HG03575 (cell line): ENCODE results near the gene RALGAPA1.
"Not testable (repeated sequence)": the region's sequence is repeated elsewhere in the genome, so short reads cannot be mapped to it uniquely, and the experiment has no call there.

Experiments
- ATAC-seq: cut with Tn5 transposase; IDR thresholded peaks from one replicate; pipeline ENCODE4 v1.9.1; 2021; ENCODE audit not compliant: unreplicated experiment, insufficient number of reproducible peaks, low FRiP score; ENCODE audit errors: extremely low read depth

The RALGAPA1 gene

DNA sequence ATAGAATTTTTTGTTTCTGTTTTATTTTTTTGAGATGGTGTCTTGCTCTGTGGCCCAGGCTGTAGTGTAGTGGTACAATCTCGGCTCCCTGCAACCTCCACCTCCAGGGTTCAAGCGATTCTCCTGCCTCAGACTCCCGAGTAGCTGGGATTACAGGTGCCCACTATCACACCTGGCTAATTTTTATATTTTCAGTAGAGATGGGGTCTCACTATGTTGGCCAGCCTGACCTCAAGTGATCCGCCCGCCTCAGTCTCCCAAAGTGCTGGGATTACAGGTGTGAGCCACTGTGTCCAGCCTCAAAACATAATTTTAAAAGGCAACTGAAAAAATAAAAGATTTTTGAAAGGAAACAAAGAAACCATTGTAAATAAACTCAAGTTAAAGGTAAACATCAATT lies 31.5 kb downstream of the RALGAPA1 start:
- ATAC-seq = not testable (repeated sequence)

DNA sequence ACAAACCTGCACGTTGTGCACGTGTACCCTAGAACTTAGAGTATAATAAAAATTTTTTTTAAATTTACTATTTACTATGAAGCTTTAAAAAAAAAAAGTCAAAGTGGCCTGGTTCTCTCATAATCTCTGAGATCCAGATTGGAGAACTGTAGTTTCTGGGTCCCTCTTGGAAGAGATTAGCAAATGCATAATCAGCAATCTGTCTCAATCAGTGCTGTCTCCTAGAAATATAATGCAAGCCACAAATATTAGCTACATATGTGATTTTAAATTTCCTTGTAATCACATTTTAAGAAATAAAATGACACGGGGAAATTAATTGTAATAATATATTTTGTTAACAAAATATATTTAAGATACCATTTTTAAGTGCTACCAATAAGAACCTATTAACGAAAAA lies 32.3 kb downstream of the RALGAPA1 start:
- no peak for ATAC-seq

- ATAC-seq = not testable (repeated sequence)
Measured at GRCh38 chr14:35776085-35776484, 33.0 kb downstream of the RALGAPA1 start.

DNA sequence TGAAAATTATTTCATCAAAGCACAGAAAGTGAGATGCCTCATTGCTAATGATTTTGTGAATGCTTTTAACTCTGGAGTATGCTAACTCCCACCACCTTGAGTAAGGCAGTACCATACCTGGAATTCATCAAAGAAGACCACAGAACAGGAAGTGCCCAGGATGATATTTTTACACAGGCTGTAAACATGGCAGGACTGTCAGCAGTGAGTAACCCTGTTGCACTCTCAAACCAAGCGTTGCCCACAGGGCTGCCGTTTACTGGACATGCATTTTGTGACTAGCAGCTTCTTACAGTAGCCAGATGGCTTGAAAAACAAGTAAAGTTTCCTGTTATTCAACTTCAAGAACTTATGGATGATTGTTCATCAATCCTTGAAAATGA lies 42.4 kb downstream of the RALGAPA1 start:
- ATAC-seq = no peak

GRCh38 chr14:35766036-35766699 lies 42.9 kb downstream of the RALGAPA1 start:
- no peak for ATAC-seq

DNA sequence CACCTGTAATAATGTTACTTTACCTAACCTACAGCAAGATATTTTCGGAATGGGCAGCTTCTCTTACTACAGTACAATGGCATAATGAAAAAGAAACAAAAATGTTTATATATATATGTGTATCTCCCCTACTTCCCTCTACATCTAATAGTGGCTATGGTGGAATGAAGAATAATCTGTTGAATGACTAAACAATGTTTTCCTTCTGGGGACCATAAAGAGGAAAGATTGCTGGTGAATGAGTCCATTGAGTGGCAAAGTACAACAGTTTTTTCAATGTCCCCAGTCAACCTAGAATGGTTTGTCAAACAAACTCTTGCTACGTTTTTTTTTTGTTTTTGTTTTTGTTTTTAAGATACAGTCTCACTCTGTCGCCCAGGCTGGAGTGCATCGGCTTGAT lies 47.2 kb downstream of the RALGAPA1 start:
- ATAC-seq = no peak

DNA sequence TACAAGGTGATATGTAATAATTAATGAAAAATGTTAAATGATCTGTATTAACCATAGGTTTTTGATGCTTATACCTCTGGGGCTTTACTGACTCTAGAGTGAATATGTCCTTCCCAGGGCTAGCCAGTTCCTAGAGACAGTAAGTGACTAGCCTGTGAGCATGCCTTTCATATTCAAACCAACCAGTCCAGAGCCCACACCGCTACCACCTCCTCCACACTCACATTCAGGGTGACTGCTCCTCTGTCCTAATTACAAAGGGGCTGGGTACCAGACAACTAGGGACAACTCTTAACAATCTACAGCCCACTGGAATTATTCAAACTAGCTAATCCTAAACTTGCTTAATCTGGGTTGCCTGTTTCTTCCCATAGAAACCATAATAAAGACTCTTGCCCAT lies 49.0 kb downstream of the RALGAPA1 start:
- ATAC-seq = no peak

GRCh38 chr14:35758523-35759129 lies 50.5 kb downstream of the RALGAPA1 start:
- no peak for ATAC-seq

DNA sequence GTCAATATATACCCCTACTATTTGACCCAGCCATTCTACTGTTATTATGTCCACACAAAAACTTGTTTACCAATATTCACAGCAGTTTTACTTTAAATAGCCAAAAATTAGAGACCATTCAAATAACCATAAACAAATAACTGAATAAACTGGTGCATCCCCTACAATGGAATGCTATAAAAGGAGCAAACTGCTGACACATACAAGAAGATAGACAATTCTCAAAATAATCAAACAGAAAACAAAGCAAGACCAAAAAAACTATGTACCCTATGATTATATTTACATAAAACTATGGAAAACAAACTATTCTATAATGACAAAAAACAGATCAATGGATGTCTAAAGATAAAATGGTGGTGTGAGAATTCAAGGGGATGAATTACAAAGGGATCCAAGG lies 54.4 kb downstream of the RALGAPA1 start:
- no peak for ATAC-seq

DNA sequence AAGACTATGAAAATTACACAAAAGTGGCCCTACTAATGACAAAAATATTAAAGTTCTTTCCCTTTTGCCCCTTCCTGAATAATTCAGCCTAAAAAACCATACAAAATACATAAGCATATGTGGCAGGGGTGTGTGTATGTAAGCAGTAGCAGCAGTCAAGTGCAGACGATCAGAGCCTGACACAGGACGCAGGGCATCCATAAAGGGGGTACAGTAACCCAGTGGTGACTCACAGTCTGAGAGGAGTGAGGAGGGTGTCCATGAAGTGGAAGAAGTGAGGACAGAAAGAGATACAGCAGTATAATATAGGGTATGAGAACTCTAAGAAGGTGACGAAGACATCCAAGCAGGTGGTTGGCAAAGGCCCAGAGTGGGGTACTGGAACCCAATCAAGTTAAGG lies 56.7 kb downstream of the RALGAPA1 start:
- ATAC-seq = no peak

- no peak for ATAC-seq
Measured at GRCh38 chr14:35750202-35750904, 58.7 kb downstream of the RALGAPA1 start.

DNA sequence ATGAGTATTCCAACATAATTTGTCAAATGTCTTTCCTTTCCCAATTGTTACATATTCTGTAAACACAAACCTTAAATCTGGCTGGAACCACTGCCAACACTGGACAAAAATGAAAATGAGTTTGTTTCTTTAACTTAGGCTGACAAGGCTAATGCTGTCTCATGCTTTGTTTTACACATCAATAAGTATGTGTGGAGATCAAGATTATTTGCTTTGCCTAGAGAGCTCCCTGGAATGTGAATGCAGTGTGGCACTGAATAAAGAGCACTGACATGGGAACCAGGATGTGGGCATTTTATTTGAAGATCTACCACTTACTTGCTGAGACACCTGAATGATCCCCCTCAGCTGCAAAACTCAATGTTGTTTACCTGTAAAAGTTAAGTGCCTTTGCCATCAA lies 61.7 kb downstream of the RALGAPA1 start:
- ATAC-seq = no peak

GRCh38 chr14:35742442-35742841 lies 66.7 kb downstream of the RALGAPA1 start:
- no peak for ATAC-seq

DNA sequence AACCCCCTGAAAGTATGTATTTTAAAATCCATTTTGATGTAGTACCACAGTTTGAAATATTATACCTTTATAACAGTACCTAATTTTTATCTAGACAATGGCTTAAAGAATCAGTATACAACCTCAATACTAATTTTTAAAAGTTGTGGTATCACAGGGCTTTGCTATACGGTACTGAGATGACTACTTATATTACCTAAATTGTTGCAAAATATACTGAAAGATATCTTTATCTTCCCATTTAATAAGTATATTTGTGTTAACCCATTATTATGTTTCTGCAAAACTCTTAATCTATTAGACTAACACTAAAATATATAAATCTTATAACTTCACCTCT lies 67.1 kb downstream of the RALGAPA1 start:
- ATAC-seq = no peak

- ATAC-seq = no peak
Measured at GRCh38 chr14:35741345-35742031, 67.6 kb downstream of the RALGAPA1 start.

DNA sequence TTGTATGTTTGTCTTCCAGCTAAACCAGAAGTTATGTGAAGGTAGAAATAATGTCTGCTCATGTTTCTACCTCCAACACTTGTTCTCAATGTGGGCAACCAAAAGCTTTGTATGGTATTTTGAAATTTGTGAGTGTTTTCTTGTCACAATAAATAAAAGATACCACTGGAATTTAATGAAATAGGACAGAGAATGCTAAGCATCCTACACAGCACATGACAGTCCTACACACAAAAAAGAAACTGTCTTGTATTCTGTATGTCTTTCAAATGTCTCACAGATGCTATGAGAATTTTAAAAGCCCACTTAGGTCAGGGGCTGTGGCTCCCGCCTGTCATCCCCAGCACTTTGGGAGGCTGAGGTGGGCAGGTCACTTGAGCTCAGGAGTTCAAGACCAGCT lies 68.9 kb downstream of the RALGAPA1 start:
- no peak for ATAC-seq

GRCh38 chr14:35735163-35735562 lies 73.9 kb downstream of the RALGAPA1 start:
- not testable (repeated sequence) for ATAC-seq

DNA sequence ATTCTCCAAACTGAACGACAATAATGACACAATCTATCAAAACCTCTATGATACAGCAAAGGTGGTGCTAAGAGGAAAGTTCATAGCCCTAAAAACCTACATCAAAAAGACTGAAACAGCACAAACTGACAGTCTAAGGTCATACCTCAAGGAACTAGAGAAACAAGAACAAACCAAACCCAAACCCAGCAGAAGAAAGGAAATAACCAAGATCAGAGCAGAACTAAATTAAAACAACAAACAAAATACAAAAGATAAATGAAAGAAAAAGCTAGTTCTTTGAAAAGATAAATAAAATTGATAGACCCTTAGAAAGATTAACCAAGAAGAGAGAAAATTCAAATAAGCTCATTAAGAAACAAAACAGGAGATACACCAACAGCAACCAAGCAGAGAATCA lies 75.6 kb downstream of the RALGAPA1 start:
- ATAC-seq = not testable (repeated sequence)

- ATAC-seq = no peak
Measured at GRCh38 chr14:35730871-35731270, 78.2 kb downstream of the RALGAPA1 start.

DNA sequence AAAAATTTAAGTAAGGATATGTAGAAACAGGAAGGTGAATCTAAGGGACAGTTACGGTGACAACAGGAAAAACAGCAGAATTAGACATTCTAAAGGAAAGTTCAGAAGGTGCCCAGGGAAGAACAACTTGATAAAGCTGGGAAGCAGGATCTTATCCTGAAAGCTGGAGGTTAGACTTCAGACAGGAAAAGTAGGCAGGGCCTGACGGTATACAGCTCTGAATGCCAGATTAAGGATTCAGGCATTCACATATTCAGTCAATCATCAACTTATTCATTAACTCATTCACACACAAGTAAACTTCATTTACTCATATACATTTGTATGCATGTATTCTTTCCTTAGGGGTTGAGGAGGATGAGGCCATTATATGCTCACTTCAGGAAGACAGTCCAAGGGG lies 81.3 kb downstream of the RALGAPA1 start:
- ATAC-seq = no peak
